Posterior vena cava (tissue), 2 donors: ENCODE measurements around the gene CLEC2D. TPM values are rescaled to one million over a fixed set of nuclear protein-coding genes. Genes with fewer than 3 reads are reported as not detected.
"Not testable (repeated sequence)": the region's sequence is repeated elsewhere in the genome, so short reads cannot be mapped to it uniquely, and the experiment has no call there.

ENCODE experiments used
- DNase-seq: peaks from one replicate; pipeline ENCODE4 v3.0.0-alpha.2; 2020; ENCODE audit warnings: low spot score
- intact Hi-C, 2 donors: fragments of 100-400 bp; cut with DNase I; formaldehyde crosslinking; loops; one replicate each; pipeline versions ENCODE4 v1.14.1 to v1.14.2; 2022 to 2023
- total RNA-seq, 2 donors: library from RNA; stranded (reverse); fragmentation: NEBNext Ultra II Directional; extraction: Animal tissue kit (Norgen Biotek cat#: 25700); gene quantifications; one replicate each; pipeline ENCODE4 v1.2.1, GENCODE V29; 2021
- donor health status: DM: yes; HTN: yes; CAD: no.
- donor health status: DM: yes; HTN: yes; CAD: no.

The CLEC2D gene
- total RNA-seq, 2 donors from 2014 or later, result 7.8 to 12.6 TPM

DNA sequence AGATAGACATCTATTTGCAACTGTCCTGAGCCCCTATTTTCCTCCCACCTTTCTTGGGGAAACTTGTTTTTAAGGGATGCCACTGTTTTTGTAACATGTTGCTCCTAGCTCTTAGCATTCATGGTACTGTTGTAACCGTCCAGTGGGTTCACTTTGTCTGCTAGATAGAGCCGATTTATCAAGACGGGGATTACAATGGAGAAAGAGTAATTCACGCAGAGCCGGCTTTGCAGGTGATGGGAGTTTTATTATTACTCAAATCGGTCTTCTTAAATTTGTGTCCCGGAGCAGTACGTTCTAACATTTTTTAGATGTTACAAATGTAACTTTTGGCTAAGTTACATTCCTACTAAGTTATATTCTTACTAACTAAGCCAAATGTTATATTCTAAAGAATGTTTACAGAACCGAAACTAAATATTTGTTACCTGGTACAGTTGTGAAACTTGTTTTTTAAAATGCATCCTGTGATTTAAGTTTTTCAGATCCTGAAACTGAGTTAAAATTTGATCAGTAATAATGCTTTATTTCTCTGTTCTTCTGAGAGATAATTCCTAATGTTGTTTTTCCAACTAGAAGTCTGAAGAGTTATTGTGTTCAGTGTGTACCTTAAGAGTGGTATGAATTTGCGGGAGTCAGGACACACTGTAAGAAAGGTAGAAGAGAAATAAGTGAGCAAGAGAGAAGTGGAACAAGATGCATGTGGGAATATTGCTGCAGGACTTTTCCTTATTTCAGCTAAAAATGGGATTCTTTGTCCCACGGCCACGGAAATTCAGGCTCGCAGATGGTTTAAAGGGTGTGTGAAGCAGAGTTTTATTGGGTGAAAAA is 20.6 kb upstream of the CLEC2D start:
- intact Hi-C loops, result no loop called here
- no peak for DNase-seq

GRCh38 chr12:9649532-9649940 is 20.0 kb upstream of the CLEC2D start:
- intact Hi-C loops, result no loop called here
- no peak for DNase-seq

- no peak for DNase-seq
- intact Hi-C loops, result no loop called here
These were observed 19.3 kb upstream of the CLEC2D start for GRCh38 chr12:9650151-9650576.

DNA sequence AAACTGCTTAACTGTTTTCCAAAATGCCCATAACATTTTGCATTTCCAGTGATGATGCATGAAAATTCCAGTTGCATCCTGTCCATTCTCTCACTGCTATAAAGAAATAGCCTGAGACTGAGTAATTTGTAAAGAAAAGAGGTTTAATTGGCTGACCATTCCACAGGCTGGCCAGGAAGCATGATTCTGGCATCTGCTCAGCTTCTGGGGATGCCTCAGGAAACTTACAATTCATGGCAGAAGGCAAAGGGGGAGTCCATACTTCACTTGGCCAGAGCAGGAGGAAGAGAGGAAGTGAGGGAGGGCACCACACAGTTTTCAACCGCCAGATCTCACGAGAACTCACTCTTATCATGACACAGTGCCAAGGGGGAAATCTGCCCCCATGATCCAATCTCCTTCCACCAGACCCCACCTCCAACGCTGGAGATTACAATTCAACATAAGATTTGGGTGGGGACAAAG is 18.2 kb upstream of the CLEC2D start:
- DNase-seq, result no peak
- intact Hi-C loops, result no loop called here

DNA sequence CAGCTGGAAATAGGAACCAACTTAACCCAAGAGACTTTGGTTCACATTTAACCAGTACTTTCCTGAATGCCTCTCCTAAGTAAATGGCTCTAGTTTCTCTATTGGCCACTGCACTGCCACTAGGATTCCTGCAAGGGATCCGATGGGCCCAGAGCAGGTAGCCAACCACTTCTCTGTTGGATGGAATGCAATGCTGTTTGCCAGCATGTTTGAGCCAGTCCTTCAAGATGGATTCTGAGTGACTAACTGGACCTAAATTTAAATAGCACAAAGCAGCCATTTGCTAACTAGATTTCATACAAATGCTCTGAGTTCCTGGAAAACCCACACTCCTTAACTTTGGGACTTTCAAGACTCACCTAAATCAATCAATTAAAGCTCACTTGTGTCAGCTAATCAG is 9.5 kb upstream of the CLEC2D start:
- DNase-seq, result no peak
- intact Hi-C loops, result no loop called here

GRCh38 chr12:9661720-9662119 is 7.8 kb upstream of the CLEC2D start:
- intact Hi-C loops, result no loop called here

DNA sequence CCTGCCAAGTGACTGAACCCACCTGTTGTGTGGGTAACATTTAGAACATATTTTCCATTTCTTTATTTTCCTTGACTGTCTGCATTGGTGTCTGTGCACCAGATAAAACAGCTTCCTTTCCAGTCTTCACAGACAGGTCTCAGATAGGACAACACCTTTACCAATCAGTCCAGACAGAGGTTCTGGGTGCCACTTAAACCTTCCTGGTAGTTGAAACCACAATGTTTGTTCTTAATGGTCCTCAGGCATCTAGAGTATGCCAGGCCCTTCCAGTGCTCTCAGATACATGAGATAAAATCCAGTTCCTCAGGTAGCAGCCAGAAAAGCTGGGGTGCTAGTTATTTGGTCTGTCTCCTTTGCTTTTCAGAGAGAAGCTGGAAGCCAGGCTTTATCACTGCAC is 7.0 kb upstream of the CLEC2D start:
- intact Hi-C loops, result no loop called here

More at GRCh38 chr12:9661720-9662119, 7.8 kb upstream of the CLEC2D start:
- DNase-seq, result no peak

GRCh38 chr12:9667403-9668160 is 1.9 kb upstream of the CLEC2D start:
- no peak for DNase-seq
- intact Hi-C loops, result no loop called here

More for the DNA sequence above, 7.0 kb upstream of the CLEC2D start:
- no peak for DNase-seq

GRCh38 chr12:9668161-9669018 is 1.1 kb upstream of the CLEC2D start:
- intact Hi-C loops, result no loop called here
- DNase-seq, result no peak

- intact Hi-C loops, result no loop called here
- no peak for DNase-seq
These were observed 540 bp upstream of the CLEC2D start for GRCh38 chr12:9669019-9669326.

GRCh38 chr12:9672340-9672739 is 2.8 kb downstream of the CLEC2D start:
- DNase-seq, intact Hi-C loops: not testable (repeated sequence)

DNA sequence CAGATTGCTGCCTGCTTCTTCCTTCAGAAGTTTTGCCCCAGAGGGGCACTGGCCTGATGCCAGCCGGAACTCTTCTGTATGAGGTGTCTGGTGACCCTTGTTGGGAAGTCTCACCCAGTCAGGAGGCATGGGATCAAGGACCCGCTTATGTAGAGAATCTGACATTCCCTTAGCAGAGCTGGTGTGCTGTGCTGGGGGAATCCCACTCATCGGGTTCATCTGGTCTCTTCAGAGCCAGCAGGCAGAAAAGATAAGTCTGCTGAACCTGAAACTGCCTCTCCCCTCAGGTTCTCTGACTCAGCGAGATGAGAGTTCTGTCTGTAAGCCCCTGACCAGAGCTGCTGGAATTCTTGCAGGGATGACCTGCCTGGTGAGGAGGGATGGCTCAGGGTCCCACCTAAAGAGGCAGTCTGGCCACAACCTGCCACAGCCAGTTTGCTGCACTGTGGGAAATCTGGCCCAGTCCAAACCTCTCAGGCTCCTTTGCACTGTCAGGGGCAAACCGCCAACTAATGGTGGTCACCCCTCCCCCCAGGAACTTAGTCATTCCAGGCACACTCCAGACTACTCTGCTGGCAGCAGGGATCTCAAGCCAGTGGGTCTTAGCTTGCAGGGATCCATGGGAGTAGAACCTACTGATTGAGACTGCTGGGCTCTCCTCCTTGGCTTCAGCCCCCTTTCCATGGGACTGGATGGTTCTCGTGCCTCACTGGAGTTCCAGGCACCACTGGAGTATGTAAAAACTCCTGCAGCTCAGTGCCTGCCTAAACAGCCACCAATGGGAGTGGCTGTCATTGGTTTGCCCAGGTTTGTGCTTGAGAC is 4.1 kb downstream of the CLEC2D start:
- DNase-seq, result peak; percentile 83
- intact Hi-C loops, result no loop called here

- intact Hi-C loops, result no loop called here
These were observed 4.7 kb downstream of the CLEC2D start for GRCh38 chr12:9674226-9674590.

GRCh38 chr12:9682508-9682907 is 13.0 kb downstream of the CLEC2D start:
- intact Hi-C loops, DNase-seq: not testable (repeated sequence)

More at GRCh38 chr12:9674226-9674590, 4.7 kb downstream of the CLEC2D start:
- DNase-seq, result no peak

DNA sequence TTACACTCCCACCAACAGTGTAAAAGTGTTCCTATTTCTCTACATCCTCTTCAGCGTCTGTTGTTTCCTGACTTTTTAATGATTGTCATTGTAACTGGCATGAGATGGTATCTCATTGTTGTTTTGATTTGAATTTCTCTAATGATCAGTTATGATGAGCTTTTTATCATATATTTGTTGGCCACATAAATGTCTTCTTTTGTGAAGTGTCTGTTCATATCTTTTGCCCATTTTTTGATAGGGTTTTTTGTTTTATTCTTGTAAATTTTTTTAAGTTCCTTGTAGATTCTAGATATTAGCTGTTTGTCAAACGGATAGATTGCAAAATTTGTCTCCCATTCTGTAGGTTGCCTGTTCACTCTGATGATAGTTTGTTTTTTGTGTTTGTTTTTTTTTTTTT is 13.4 kb downstream of the CLEC2D start:
- intact Hi-C loops, DNase-seq: not testable (repeated sequence)

GRCh38 chr12:9685366-9685765 is 15.9 kb downstream of the CLEC2D start:
- DNase-seq, intact Hi-C loops: not testable (repeated sequence)

DNA sequence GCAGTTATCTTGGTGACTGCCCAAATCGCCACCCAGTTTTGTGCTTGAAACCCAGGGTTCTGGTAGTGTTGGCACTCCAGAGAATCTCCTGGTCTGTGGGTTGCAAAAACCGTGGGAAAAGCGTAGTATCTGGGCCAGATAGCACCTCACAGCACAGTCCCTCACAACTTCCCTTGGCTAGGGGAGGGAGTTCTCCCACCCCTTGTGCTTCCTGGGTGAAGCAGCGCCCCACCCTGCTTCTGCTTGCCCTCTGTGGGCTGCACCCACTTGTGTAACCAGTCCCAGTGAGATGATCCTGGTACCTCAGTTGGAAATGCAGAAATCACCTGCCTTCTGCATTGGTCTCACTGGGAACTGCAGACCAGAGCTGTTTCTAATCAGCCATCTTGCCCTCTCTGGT is 16.4 kb downstream of the CLEC2D start:
- DNase-seq, result no peak
- intact Hi-C loops, result no loop called here

DNA sequence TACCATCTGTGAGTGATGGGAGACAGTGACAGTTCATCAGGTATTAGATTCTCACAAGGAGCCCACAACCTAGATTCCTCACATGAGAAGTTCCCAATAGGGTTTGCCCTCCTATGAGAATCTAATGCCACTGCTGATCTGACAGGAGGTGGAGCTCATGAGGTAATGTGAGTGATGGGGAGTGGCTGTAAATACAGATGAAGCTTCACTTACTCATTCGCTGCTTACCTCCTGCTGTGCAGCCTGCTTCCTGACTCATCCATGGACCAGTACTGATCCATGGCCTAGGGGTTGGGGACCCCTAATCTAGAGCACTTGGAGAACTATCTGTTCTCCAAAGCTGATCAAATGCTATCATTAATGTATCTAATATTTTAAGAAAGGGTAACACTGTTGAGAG is 17.7 kb downstream of the CLEC2D start:
- no peak for DNase-seq
- intact Hi-C loops, result no loop called here

DNA sequence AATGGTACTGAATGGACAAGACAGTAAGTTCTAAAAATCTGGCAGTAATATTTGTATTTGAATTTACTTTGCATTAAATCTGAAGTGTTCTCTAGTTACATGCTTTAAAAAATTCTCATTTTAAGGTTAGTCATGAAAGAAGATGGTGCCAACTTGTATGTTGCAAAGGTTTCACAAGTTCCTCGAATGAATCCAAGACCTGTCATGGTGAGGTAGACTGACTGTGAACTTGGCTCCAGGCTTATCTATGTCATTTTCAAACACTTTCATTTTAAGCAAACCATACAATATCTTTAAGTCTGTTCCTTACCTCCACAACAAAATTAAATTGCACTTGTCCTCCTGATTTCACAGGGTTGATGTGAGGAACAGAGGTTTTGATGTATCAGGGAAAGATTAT is 23.4 kb downstream of the CLEC2D start:
- DNase-seq, result no peak

More for the DNA sequence above, 23.4 kb downstream of the CLEC2D start:
- intact Hi-C loops, result no loop called here
